T follicular helper cell (primary cell): ENCODE results near the gene FTO.

Experiments
- DNase-seq: peaks from one replicate; pipeline ENCODE4 v3.0.0-alpha.2; 2020; ENCODE audit warnings: low read depth

Gene FTO

GRCh38 chr16:53711390-53711789, 7.4 kb downstream of the FTO start:
- DNase-seq, result no peak

GRCh38 chr16:53712065-53712464, 8.1 kb downstream of the FTO start:
- no peak for DNase-seq

GRCh38 chr16:53713403-53714204, 9.6 kb downstream of the FTO start:
- DNase-seq, result no peak

GRCh38 chr16:53714205-53715022, 10.5 kb downstream of the FTO start:
- DNase-seq, result no peak

- DNase-seq, result no peak
These were observed 11.0 kb downstream of the FTO start for GRCh38 chr16:53715023-53715384.

GRCh38 chr16:53717577-53717976, 13.6 kb downstream of the FTO start:
- no peak for DNase-seq

- no peak for DNase-seq
These were observed 17.1 kb downstream of the FTO start for GRCh38 chr16:53721017-53721416.

GRCh38 chr16:53726625-53727024, 22.7 kb downstream of the FTO start:
- DNase-seq, result no peak

- DNase-seq, result no peak
These were observed 26.7 kb downstream of the FTO start for GRCh38 chr16:53730693-53731092.

- no peak for DNase-seq
These were observed 28.5 kb downstream of the FTO start for GRCh38 chr16:53732296-53732929.

- DNase-seq, result no peak
These were observed 31.0 kb downstream of the FTO start for GRCh38 chr16:53734908-53735307.

- DNase-seq, result no peak
These were observed 32.3 kb downstream of the FTO start for GRCh38 chr16:53736297-53736696.

GRCh38 chr16:53737552-53737951, 33.6 kb downstream of the FTO start:
- no peak for DNase-seq

GRCh38 chr16:53740476-53740875, 36.5 kb downstream of the FTO start:
- no peak for DNase-seq

GRCh38 chr16:53740933-53741531, 37.1 kb downstream of the FTO start:
- DNase-seq, result no peak

GRCh38 chr16:53741546-53741945, 37.6 kb downstream of the FTO start:
- no peak for DNase-seq

GRCh38 chr16:53743149-53743566, 39.2 kb downstream of the FTO start:
- DNase-seq, result no peak

GRCh38 chr16:53744449-53744848, 40.5 kb downstream of the FTO start:
- peak; percentile 9 for DNase-seq

- DNase-seq, result no peak
These were observed 41.1 kb downstream of the FTO start for GRCh38 chr16:53745086-53745485.

- DNase-seq, result no peak
These were observed 41.9 kb downstream of the FTO start for GRCh38 chr16:53745753-53746266.

GRCh38 chr16:53752560-53752959, 48.6 kb downstream of the FTO start:
- DNase-seq, result no peak

- no peak for DNase-seq
These were observed 49.5 kb downstream of the FTO start for GRCh38 chr16:53753431-53753830.
